Measurements from ENCODE around the gene TECPR2.

Gene TECPR2

DNA sequence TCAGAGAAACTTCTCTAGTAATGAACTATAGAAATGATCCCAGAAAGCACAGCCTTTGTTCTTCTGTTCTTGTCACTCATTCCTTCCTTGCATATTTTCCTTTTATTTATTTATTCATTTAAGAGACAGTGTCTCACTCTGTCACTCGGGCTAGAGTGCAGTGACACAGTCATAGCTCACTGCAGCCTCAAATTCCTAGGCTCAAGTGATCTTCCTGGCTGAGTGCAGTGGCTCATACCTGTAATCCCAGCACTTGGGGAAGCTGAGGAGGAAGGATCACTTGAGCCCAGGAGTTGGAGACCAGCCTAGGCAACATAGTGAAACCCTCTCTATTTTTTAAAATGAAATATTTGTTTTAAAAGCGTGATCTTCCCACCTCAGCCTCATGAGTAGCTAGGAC, 11.5 kb downstream of the TECPR2 start:
- TF ChIP-seq, protein P1, sequence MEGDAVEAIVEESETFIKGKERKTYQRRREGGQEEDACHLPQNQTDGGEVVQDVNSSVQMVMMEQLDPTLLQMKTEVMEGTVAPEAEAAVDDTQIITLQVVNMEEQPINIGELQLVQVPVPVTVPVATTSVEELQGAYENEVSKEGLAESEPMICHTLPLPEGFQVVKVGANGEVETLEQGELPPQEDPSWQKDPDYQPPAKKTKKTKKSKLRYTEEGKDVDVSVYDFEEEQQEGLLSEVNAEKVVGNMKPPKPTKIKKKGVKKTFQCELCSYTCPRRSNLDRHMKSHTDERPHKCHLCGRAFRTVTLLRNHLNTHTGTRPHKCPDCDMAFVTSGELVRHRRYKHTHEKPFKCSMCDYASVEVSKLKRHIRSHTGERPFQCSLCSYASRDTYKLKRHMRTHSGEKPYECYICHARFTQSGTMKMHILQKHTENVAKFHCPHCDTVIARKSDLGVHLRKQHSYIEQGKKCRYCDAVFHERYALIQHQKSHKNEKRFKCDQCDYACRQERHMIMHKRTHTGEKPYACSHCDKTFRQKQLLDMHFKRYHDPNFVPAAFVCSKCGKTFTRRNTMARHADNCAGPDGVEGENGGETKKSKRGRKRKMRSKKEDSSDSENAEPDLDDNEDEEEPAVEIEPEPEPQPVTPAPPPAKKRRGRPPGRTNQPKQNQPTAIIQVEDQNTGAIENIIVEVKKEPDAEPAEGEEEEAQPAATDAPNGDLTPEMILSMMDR (IDR thresholded peaks at IDR 0.05; ENCODE audit: low read depth, low read length, missing control alignments), result no peak
- DNase-seq (ENCODE audit: extremely low read depth, low read depth), result no peak
- no peak overlapping the region for H3K4me3 ChIP-seq (replicated peaks; ENCODE audit: low read depth, low read length)

DNA sequence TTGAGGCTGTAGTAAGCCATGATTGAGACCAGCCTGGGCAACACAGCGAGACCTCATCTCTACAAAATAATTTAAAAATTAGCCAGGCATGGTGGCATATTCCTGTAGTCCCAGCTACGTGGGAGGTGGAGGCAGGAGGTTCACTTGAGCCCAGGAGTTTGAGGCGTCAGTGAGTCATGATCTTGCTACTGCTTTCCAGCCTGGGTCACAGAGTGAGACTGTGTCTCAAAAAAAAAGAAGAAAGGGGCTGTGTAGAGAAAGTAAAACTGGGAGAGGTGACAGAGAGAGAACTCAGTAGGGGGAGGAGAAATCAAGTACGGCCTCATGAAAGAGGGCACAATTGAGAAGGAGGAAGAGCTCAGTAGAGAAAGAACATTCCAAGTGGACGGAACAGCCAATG, 12.4 kb downstream of the TECPR2 start:
- TF ChIP-seq, protein P1 (IDR thresholded peaks at IDR 0.05; ENCODE audit: low read depth, low read length, missing control alignments), result no peak
- no peak for DNase-seq (ENCODE audit: extremely low read depth, low read depth)
- no peak overlapping the region for H3K4me3 ChIP-seq (replicated peaks; ENCODE audit: low read depth, low read length)

DNA sequence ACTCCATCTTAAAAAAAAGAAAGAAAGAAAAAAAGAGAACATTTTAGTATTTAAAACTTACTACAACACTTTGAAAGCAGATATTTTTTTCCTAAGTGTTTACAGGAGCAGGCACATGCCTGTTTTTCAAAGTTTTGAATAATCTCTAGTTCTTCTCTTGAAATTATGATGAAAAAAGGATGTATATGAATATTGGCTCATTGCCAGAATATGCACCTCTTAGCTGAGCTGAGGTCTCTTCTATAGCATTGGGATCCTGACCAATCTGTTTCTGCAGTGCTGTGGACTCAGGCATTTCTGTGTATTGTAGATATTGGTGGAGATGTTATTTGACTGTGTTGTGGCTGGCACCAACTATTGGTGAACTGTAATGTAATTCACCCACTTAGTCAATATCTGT, 15.0 kb downstream of the TECPR2 start:
- DNase-seq (ENCODE audit: extremely low read depth, low read depth), result no peak
- TF ChIP-seq, protein P1 (IDR thresholded peaks at IDR 0.05; ENCODE audit: low read depth, low read length, missing control alignments), result no peak
- no peak overlapping the region for H3K4me3 ChIP-seq (replicated peaks; ENCODE audit: low read depth, low read length)

DNA sequence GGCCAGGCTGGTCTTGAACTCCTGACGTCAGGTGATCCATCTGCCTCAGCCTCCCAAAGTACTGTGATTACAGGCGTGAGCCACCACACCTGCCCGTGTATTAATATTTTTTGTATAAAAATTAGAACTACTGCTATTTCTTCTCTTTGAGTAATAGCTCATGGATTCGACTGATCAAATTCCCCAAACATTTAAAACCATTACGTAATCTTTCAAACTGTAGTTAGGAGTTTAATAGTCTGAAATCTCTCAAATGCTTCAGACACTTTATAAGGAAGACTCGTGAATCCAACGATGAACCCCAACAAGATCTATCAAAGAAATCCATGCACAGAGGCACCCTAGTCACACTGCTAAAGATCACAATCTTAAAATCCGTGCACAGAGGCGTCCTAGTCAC, 16.1 kb downstream of the TECPR2 start:
- DNase-seq (ENCODE audit: extremely low read depth, low read depth), result no peak
- TF ChIP-seq, protein P1 (IDR thresholded peaks at IDR 0.05; ENCODE audit: low read depth, low read length, missing control alignments), result no peak
- H3K4me3 ChIP-seq (replicated peaks; ENCODE audit: low read depth, low read length), result no peak overlapping the region

DNA sequence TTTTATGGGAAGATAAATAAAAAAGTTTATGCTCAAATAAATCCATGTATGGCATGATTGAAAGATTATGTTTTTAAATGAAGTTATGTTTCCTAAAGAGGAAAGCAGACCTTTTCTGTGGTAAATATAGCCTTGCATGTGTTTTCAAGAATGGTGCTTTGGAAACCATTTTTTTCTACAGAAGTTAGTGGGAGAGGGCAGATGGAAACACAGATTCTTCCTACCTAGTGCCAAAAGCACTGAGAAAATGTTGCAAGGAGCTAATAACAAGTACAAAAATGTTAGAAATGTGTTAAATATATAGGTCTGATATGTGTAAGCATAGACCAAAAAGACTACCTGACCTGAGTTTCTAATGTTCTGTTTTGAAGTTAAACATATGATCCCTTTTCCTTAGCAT, 24.3 kb downstream of the TECPR2 start:
- no peak for DNase-seq (ENCODE audit: extremely low read depth, low read depth)
- no peak overlapping the region for H3K4me3 ChIP-seq (replicated peaks; ENCODE audit: low read depth, low read length)
- TF ChIP-seq, protein P1 (IDR thresholded peaks at IDR 0.05; ENCODE audit: low read depth, low read length, missing control alignments), result no peak

DNA sequence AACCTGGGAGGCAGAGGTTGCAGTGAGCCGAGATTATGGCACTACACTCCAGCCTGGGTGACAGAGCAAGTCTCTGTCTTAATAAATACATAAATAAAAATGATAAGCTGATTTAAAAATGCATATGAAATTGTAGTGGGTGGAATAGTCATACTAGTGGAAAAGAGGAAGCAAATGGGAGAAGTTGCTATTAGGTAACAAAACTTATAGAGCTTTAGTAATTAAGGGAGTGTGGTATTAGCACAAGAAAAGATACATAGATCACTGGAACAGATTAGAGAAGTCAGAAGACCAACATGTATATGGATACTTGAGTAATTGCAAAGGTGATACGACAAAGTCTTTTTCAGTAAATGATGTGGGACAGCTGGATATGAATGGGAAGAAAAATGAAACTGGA, 26.5 kb downstream of the TECPR2 start:
- TF ChIP-seq, protein P1 (IDR thresholded peaks at IDR 0.05; ENCODE audit: low read depth, low read length, missing control alignments), result no peak
- no peak overlapping the region for H3K4me3 ChIP-seq (replicated peaks; ENCODE audit: low read depth, low read length)
- DNase-seq (ENCODE audit: extremely low read depth, low read depth), result no peak

DNA sequence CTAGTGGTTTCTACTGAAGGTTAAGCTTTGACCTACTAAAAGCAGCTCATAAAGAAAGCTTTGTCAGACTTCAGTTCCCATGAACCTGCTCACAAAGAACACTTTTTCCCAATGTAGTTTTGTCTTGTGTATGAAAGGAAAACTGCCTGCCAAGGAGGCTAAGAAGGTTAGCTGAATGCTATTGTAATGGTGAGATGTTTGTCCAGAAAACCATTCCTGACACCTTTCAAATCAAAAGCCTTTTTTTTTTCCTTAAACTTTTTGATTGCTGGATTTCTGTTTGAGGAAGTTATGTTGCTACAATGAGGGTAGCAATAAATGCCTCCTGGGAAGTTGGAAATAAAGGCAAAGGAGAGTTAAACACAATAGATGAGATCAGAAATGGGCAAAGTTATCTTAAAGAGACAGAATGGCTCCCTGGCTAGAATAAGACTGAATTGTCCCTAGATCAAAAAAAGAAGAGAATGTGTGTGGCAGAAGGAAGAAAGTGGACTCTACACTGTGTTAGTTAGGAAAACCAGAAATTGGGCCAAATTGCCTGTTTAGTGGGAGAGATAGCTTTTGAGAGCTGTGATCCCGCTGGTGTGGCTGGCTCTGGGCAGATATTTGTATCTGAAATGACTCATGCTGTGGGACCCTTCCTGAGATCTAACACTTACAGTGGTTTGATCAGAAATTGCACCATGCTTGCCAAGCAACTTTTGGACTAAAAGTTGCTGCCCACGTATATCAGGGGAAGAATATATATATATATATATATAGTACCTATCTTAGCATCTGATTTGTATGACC, 27.5 kb downstream of the TECPR2 start:
- TF ChIP-seq, protein P1 (IDR thresholded peaks at IDR 0.05; ENCODE audit: low read depth, low read length, missing control alignments), result no peak
- H3K4me3 ChIP-seq (replicated peaks; ENCODE audit: low read depth, low read length), result no peak overlapping the region
- DNase-seq (ENCODE audit: extremely low read depth, low read depth), result no peak

Data from HFF-Myc (cell line).